Testis (tissue), 2 donors: Measurements from ENCODE around the gene CEMIP.

Experiments used
- CTCF ChIP-seq, 3 experiments: fragments of 450-650 bp in 2 of 3; fragments of 200-600 bp in 1 of 3; sonication (generic) in 1 of 3; IDR thresholded peaks; one replicate each; pipeline ENCODE4 v1.5.1; 2016 to 2019; ENCODE audit warnings: antibody characterized with exemption in 3 of 3, mild to moderate bottlenecking in 2 of 3, moderate library complexity in 1 of 3
- POLR2A ChIP-seq: fragments of 450-650 bp; IDR thresholded peaks from one replicate; pipeline ENCODE4 v1.6.1; 2017; ENCODE audit warnings: antibody characterized with exemption, mild to moderate bottlenecking, moderate library complexity

GRCh38 chr15:80871858-80872257, 92.7 kb downstream of the CEMIP start:
- TF ChIP-seq CTCF (IDR thresholded peaks at IDR 0.05) (no peak), POLR2A (no peak)
